DMS114 treated with DMSO at 0.1 percent for 48 hours (cell line): ENCODE results near the gene GLS.
"Not testable (repeated sequence)": the region's sequence is repeated elsewhere in the genome, so short reads cannot be mapped to it uniquely, and the experiment has no call there.

Source experiments
- DNase-seq: peaks from one replicate; lab custom pipeline; 2025; ENCODE audit not compliant: unreplicated experiment; lab: John Stamatoyannopoulos, UW

Gene GLS

DNA sequence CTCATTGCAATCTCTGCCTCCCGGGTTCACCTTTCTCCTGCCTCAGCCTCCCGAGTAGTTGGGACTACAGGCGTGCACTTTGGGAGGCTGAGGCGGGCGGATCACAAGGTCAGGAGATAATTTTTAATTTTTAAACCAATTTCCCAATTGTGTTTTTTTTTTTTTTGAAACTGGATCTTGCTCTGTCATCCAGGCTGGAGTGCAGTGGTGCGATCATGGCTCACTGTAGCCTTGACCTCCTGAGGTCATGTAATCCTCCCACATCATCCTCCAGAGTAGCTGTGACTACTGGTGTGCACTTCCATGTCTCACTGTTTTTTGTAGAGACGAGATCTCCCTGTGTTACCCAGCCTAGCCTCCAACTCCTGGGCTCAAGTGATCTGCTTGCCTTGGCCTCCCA, 49.3 kb downstream of the GLS start:
- no peak for DNase-seq

DNA sequence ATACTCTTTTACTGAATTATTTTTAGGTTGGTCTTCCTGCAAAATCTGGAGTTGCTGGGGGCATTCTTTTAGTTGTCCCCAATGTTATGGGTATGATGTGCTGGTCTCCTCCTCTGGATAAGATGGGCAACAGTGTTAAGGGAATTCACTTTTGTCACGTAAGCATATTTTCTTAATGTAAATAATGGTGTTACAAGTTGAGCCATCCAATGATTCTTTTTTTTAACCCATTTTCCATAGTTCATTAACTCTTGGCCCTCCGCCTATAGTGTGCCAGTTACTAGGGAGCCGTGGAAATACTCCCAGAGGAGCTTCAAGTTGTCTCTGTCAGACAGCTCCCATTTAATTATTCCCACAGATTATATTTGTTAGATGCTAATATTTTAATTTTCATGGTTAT, 49.8 kb downstream of the GLS start:
- DNase-seq: no peak

DNA sequence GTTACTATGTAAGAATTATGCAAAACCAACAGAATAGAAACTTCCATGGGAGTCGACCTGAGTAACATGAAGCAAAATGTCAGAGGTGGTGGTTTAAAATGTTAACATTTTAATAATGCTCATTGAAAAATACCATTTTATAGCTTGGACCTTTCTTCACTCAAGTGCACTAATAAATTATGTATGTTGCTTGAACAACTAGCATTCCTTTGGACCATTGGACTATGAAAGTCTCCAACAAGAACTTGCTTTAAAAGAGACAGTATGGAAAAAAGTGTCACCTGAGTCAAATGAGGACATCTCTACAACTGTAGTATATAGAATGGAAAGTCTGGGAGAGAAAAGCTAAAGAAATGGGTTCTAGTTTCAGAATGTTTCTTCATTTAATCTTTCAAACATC, 51.9 kb downstream of the GLS start:
- no peak for DNase-seq

DNA sequence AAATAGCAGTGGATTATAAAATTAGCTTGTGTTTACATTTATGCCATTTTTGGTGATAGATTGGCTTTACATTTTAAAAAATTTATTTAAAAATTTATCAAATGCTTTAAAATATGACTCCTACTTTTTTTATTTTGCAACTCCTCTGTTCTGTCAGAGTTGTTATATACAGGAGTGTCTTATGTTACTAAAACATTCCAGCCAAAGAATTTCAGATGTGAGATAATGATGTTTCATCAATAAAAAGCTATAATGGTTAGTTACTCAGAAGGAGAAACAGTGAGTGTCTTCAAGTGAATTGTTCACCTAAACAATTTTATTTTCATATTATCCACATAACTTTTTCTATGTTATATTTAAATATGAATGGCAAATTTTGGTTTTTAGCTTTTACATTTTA, 52.7 kb downstream of the GLS start:
- no peak for DNase-seq

DNA sequence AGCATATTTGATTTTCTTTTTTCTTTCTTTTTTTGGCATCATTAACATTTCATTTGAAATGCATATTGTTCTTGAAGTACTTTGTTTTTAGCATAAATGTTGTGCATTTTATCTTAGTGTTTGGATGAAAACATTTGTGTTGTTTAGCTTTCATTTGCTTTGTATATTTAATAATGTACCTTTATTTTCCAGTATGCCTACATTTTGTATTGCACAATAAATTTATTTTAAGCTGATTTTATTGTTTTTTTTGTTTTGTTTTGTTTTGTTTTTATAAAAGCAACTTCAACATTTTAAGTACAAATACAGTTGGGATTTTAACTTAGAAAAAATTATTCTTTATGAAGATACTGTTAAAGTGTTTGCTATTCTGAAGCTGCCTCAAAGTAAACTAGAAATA, 54.4 kb downstream of the GLS start:
- DNase-seq: no peak

DNA sequence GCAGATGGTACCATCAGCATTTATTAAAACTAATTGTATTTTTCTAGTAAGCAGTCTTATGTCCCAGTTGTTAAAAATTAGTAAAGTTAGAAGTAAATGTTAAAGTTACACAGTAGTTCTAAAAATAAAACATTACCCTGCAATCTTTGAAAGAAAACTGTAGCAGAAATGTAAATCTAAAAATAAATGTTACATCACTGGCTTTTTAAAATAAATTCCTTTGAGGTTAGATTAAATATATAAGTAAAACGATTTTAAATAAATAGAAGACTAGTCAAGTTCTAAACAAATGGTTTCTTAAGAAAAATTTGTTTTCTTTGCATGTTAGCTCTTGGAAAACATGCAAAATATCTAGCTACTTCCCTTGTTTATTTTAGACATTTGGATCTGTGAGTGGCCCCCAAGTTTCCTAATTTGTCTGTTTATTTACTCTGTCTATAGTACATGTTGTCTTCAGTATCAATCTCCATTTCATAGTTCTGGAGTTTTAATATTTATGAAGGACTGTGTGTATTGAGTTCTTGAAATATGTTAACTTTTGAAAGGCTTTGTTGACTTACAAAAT, 58.2 kb downstream of the GLS start:
- no peak for DNase-seq

DNA sequence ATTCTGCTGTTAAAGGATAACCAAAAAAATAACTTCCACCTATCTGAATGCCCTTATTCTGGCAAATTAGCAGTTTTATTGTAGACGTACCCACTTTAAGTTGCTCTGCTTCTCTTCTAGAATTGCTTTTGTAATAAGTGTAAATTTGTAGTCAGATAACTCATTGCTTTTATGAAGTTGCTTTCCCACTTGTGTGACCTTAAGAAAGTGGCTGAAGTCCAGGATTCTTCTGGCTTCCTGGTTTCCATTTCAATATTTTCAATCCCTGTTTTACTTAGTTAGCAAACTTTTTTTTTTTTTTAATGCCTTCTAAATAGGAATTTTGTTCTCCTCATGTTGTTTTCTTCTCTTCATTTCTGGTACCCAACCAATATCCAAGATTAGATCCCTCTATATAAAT, 59.8 kb downstream of the GLS start:
- DNase-seq: no peak

DNA sequence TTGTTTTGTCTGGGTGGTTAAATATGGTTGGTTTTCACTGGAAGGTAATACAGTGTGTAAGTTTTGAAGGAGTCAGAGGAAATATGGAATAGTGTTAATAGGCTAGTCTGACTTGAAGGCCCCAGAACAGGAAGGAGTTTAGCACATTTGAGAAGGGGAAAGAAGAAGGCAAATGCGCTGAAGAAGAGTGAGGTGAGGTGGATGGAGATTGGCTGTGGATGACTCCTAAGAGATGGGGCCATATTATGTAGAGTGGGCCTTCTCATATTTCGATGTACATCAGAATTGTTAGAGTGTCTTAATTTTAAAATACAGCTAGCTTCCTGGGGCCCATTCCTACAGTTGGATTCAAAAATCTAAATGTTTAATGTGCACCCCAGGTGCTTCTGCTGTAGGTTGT, 61.0 kb downstream of the GLS start:
- DNase-seq: no peak

DNA sequence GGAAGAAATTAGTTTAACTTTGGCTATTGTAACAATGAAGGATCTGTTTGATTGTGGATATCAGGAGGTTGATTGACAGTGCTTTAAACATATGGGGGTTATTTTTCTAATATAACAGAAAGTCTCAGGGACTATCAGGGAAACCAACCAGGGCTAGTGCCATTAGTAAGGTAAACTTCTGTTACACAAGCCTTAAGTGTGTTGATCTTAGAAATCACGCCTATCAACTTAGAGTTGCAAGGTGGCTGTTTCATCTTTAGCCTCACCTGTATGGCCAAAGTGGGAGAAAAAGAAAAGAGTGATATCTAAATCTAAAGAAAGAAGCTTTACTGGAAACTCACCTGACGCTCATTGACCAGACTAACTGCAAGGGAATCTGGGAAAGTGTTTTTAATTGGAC, 62.1 kb downstream of the GLS start:
- DNase-seq: no peak

DNA sequence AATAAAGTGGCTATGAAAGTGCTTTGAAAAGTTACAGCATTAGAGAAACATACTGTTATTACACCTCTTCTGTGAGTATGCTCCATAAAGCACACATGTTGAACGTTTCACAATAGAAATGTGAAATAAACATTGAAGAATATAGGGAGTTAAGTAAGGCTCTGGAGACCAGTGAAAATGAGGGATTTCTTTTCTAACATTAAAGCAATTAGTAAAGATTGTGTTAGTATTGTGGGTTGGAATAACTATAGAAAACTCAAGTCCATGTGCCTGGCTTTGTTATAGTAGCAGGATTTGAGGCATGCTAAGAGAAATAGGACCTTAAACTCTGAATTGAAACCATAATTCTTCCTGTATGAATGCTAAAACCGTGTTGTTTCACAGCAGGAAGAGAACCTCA, 63.1 kb downstream of the GLS start:
- DNase-seq: no peak

DNA sequence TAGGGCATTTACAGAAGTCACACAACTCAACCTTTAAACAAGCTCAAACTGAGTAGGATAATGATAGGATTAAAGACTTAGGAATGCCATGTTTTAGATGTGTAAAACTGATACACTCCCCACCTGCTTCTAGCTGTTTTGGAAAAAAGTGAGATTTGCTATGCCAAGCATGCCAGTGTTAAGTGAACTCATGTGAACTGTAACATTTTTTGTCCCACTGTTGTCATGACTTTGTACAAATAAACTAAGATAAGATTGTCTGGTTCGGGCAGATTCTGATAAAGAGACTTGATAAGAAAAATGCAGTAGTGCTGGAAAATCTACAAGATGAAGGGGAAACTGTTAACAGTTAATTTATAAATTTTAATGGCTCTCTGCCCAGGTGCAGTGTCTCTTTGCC, 66.5 kb downstream of the GLS start:
- DNase-seq: no peak

DNA sequence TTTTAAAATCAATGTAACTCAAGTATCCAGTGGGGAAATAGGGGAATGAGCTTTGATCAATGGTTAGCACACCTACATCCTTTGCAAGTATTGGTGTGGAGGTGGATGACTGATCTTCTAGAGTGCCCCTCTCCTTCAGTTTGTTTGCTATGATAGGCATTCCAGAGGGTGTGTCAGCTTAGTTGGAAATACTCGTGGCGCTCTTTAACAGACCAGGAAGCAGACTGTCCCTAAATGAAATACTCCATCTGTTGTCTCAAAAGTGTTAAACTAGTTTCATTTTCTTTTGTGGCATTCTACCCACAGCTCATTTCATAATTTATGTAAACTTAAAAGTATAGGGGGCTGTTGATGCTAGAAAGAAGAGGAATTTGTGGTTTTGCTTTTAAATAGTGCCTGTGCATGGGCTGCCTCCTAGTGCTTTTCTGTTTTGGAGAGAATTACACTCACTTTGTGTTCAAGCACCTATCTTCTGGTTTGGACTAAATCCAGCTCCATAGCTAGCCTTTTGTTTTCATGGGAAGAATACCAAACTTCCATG, 67.2 kb downstream of the GLS start:
- no peak for DNase-seq

DNA sequence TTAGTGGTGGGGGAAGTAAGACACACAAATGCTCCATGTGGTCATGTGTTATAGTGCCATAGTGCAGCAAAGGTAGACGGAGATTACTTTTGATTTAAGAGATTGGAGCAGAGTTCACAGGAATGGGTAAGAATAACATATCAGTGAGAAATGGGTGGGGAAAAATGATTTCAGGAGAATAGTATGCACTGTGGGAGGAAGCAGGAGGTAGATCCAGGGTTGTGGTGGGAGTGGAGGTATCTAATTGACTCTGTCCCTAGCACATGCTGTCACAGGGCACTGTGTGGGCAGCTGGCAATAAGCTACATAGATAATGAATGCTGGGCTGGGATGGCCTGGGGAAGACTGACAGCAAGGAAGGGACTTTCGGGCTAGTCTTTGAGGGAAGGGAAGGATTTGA, 68.0 kb downstream of the GLS start:
- DNase-seq: no peak

DNA sequence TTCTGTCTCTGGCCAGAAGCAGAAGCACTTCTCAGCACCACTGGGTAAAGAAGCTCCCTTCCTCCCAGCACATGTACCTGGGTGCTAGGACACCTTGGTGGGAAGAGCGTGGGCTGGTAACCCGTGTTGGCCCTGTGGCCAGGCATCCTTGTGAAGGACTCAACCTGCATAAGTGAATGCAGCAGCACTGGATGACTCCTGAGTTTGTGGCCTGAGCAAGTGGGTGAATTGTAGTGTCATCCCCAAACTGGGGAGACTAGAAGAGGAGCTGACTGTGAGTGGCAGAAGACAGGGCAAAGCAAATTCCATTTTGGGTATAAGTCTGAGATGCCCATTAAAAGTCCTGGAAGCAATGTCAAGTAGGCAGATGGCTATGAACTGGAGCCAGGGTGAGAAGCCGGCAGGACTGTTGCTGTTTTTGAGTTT, 70.0 kb downstream of the GLS start:
- DNase-seq: no peak

DNA sequence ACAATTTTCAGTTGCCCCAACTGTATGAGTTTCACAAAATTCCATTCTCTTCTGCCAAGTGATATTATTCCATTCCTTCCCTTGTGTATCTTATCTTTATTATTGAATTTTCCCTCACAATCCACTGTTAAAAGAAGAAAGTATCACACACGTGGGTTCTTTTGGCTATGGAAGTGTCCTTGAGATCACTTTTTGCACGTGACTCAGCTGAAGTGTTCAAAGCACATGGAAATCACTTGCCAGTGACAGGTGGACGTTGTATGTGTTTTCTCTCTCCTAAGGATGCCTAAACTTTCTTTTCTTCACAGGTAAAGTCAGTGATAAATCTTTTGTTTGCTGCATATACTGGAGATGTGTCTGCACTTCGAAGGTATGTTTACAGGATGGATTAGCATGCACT, 72.6 kb downstream of the GLS start:
- no peak for DNase-seq

DNA sequence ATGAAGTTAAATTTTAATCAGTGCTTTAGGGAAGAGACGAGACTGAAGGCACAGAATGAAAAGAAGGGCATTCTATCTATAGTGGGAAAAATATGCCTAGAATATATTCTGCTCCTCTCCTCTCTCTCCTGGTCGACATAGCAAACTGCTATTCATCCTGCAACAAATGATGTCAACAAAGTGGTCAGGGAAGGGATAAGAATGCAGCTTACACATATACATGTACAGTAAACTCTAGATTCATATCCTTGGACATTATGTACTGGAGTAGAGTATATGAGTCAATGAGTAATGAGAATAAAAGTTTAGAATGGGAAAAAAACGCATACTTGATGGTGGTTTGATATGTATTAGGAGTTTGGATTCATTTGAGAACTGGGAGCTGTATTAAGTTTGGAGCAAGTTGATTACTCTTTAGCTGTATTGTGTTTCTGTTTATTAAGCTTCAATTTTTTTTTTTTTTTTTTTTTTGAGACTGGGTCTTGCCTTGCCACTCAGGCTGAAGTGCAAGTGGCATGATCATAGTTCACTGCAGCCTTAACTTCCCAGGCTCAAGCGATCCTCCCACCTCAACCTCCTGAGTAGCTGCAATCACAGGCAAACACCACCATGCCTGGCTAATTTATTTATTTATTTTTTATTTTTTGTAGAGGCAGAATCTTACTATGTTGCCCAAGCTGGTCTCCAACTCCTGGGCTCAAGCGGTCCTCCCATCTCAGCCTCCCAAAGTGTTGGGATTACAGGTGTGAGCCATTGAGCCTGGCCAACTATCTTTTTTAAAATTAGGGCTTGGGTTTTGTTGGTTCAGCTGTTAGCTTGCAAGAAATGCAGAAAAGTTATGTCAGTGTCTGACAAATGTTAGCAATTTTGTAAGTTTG, 79.5 kb downstream of the GLS start:
- no peak for DNase-seq

DNA sequence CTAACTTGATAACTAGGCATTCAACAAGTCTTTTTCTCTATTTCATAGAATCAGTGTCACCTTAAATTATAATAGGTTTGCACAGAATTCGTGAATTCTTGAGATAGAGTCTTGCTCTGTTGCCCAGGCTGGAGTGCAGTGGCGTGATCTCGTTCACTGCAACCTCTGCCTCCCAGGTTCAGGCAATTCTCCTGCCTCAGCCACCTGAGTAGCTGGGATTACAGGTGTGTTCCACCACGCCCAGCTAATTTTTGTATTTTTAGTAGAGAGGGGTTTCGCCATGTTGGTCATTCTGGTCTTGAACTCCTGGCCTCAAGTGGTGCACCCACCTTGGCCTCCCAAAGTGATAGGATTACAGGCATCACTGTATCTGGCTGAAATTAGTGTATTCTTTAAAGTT, 80.5 kb downstream of the GLS start:
- not testable (repeated sequence) for DNase-seq

DNA sequence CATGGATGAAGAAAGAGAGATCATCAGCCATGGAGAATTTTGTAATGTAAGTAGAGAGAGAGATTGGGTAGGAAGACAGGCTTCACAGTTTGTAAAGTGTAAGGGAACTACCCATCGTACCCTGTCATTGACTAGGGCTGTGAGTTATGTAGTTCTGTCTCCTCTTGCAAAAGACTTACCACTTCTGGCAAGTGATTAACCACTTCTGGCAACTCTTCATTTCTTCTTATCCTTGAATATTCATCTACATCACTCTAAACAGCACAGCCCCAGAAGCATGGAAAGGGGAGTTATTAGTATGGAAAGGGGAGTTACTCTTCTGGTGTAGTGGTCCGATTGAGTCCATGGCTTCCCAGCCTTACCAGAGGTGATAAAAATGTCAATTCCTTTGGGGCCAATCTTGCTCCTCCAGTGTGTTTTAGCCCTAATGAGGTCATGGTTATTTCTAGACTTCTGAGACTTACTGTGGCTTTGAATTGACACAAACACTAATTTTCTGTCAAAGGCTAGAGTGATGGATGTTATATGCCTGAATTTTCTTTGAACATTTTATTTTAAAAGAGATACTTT, 81.4 kb downstream of the GLS start:
- no peak for DNase-seq

DNA sequence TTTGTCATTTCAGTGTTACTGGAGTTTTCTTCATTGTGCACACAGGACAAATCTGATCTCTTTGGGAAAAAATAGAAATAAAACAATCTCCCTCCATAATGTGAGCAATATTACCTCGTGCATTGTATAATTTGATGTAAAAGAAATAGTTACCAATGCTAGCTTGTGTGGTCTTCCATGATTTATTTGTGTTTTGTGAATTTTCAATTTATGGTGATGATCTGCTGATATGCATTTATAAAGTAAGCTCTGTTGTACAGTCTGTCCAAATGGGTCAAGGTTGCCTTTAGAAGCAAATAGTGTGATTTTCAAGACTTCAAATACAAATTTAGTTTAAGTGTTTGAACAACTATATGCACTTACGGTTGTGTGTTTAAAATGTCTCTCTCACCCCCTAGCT, 82.5 kb downstream of the GLS start:
- DNase-seq: no peak

DNA sequence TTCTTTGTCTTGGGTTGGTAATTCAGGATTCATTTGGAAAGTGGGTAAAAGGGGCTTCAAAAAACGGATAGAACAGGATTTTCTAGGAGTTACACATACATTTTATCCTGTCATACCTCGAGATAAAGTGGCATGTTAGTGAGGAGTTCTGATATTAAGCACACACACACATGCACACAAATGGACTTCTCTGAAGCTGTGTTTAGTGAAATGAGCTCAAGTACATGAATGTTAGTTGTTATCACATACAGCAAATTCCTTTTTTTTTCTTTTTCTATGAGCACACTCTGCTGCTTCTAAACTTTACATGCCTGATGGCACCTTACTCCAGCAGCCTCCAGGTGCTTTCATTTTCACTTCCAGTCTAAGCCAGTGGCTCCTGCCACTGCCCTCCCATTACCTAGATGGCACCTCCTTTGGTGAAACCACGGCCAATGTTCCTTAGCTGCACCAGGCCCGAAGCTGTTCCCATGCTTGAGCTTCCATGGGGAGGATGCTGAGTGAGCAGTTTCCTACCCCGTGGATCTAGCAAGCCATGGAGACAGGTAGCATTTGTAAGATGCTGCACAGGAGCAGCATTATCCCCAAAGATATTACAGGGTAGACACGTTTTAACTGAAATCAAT, 83.7 kb downstream of the GLS start:
- DNase-seq: no peak

DNA sequence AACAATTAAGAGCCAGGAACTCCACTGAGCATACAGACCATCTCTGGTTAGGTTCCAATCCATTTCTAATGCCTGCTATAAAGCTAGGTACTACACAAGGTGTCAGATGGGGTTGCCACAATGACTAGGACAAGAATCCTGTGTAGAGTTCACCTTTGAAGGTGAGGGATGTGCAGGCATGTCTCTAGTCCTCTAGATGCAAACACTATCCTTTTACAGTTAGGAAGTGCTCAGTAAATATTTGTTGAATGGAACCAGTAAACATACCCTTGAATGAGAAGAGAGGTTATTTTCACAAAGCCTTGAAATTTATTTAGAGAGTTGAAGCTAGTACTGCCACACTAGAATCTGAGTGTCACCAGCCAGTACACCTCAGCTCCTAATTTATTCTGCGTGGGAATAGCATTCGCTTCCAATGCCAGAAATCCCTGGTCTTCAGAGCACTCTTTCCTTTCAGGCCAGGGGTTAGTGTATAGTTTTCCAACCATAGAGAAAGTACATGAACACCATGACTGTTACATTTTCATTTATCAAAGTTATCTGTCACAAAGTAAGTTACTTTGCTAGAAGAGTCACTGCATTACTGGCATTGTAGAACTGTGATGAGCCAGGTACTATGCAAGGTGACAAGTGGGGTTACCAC, 85.1 kb downstream of the GLS start:
- no peak for DNase-seq
